DOHH2 (cell line): ENCODE results near the gene METAP1D.

ENCODE experiments used
- H3F3A ChIP-seq: fragments of 200-600 bp; sonication (generic), shearing (Covaris generic); 2 replicates; pipeline ENCODE4 v1.6.0; 2016; ENCODE audit warnings: antibody characterized with exemption, mild to moderate bottlenecking; ENCODE audit not compliant: control insufficient read depth, insufficient read depth
- H3K27ac ChIP-seq: fragments of 200-600 bp; sonication (generic); 2 replicates; pipeline ENCODE4 v1.5.1; 2014; ENCODE audit warnings: low read depth, mild to moderate bottlenecking, low read length, moderate library complexity
- H3K27me3 ChIP-seq: fragments of 200-600 bp; sonication (generic); 2 replicates; pipeline ENCODE4 v1.6.1; 2014; ENCODE audit warnings: mild to moderate bottlenecking, low read length, mixed read lengths; ENCODE audit not compliant: control insufficient read depth
- H3K36me3 ChIP-seq: fragments of 200-600 bp; sonication (generic); 2 replicates; pipeline ENCODE4 v1.6.1; 2014; ENCODE audit warnings: mild to moderate bottlenecking, low read length, moderate library complexity, mixed read lengths; ENCODE audit not compliant: control insufficient read depth
- H3K4me1 ChIP-seq: fragments of 200-600 bp; sonication (generic); 2 replicates; pipeline ENCODE4 v1.6.1; 2014; ENCODE audit warnings: mild to moderate bottlenecking, low read length, mixed read lengths; ENCODE audit not compliant: control insufficient read depth
- H3K4me2 ChIP-seq: fragments of 200-600 bp; sonication (generic); 2 replicates; pipeline ENCODE4 v1.6.0; 2014; ENCODE audit warnings: mild to moderate bottlenecking, low read length, moderate library complexity
- H3K4me3 ChIP-seq: fragments of 200-600 bp; sonication (generic); 2 replicates; pipeline ENCODE4 v1.5.1; 2014; ENCODE audit warnings: mild to moderate bottlenecking, low read length, mixed read lengths
- H3K79me2 ChIP-seq: fragments of 200-600 bp; sonication (generic); 2 replicates; pipeline ENCODE4 v1.6.1; 2014; ENCODE audit warnings: mild to moderate bottlenecking, low read length, mixed read lengths; ENCODE audit not compliant: control insufficient read depth
- H3K9me2 ChIP-seq: fragments of 200-600 bp; sonication (generic); replicated peaks from 2 replicates; pipeline ENCODE4 v1.6.1; 2014; ENCODE audit warnings: mild to moderate bottlenecking, low read length, mixed read lengths; ENCODE audit not compliant: control insufficient read depth
- H3K9me3 ChIP-seq: fragments of 200-600 bp; sonication (generic); 2 replicates; pipeline ENCODE4 v1.6.1; 2014; ENCODE audit warnings: antibody characterized with exemption, low read length, mixed read lengths; ENCODE audit not compliant: control insufficient read depth, insufficient read depth
- H4K20me1 ChIP-seq: fragments of 200-600 bp; sonication (generic); 2 replicates; pipeline ENCODE4 v1.6.0; 2014; ENCODE audit warnings: low read depth, mild to moderate bottlenecking, antibody characterized with exemption, low read length, moderate library complexity; ENCODE audit not compliant: control insufficient read depth, insufficient read depth
- CTCF ChIP-seq: fragments of 200-600 bp; sonication (generic); IDR thresholded peaks from one replicate; pipeline ENCODE4 v1.5.1; 2014; ENCODE audit warnings: antibody characterized with exemption, mild to moderate bottlenecking, low read depth, low read length; ENCODE audit not compliant: poor library complexity, severe bottlenecking
- EZH2phosphoT487 ChIP-seq: fragments of 200-600 bp; sonication (generic); IDR thresholded peaks from 2 replicates; pipeline ENCODE4 v1.6.1; 2017; ENCODE audit warnings: borderline replicate concordance, mild to moderate bottlenecking, antibody characterized with exemption, low read length, moderate library complexity, mixed read lengths

The METAP1D gene

GRCh38 chr2:172081221-172082022 lies 81.7 kb downstream of the METAP1D start:
- Histone ChIP-seq H3K9me3 (no peaks in the 10 kb centered on the region), H3K27ac (no peak overlapping the region), H3K4me3 (no peak overlapping the region), H3F3A (no peaks in the 10 kb centered on the region), H3K27me3 (peaks cover 48% of the 10 kb centered on the region), H4K20me1 (no peaks in the 10 kb centered on the region; the same call in 1 of the 2 replicates), H3K36me3 (no peaks in the 10 kb centered on the region), H3K79me2 (no peaks in the 10 kb centered on the region), H3K4me1 (peaks cover 36% of the 10 kb centered on the region), H3K9me2 (no peaks in the 10 kb centered on the region), H3K4me2 (no peak overlapping the region)
- no peak for TF ChIP-seq EZH2phosphoT487

GRCh38 chr2:172082105-172082943 lies 82.6 kb downstream of the METAP1D start:
- Histone ChIP-seq H3F3A (no peaks in the 10 kb centered on the region), H3K27ac (no peak overlapping the region), H3K4me1 (peaks cover 37% of the 10 kb centered on the region), H3K79me2 (no peaks in the 10 kb centered on the region), H3K9me3 (no peaks in the 10 kb centered on the region), H3K4me3 (no peak overlapping the region), H3K9me2 (no peaks in the 10 kb centered on the region), H3K27me3 (peaks cover 57% of the 10 kb centered on the region), H4K20me1 (no peaks in the 10 kb centered on the region; the same call in 1 of the 2 replicates), H3K4me2 (no peak overlapping the region), H3K36me3 (no peaks in the 10 kb centered on the region)
- no peak for TF ChIP-seq EZH2phosphoT487
- TF ChIP-seq CTCF = no peak

- H3K4me2 ChIP-seq = no peak overlapping the region
- H3K27me3 ChIP-seq = peaks cover 64% of the 10 kb centered on the region
- TF ChIP-seq CTCF (no peak), EZH2phosphoT487 (peak; percentile 92; the same call in 1 of the 2 replicates)
- no peaks in the 10 kb centered on the region for H3F3A ChIP-seq
- no peaks in the 10 kb centered on the region for H3K9me2 ChIP-seq
- no peaks in the 10 kb centered on the region for H3K79me2 ChIP-seq
- H4K20me1 ChIP-seq = no peaks in the 10 kb centered on the region; the same call in 1 of the 2 replicates
- H3K4me1 ChIP-seq = peaks cover 37% of the 10 kb centered on the region
- H3K4me3 ChIP-seq = no peak overlapping the region
- no peak overlapping the region for H3K27ac ChIP-seq
- H3K9me3 ChIP-seq = no peaks in the 10 kb centered on the region
- H3K36me3 ChIP-seq = no peaks in the 10 kb centered on the region
Observed at GRCh38 chr2:172082944-172083627, 83.3 kb downstream of the METAP1D start.
